ENCODE measurements around the gene ELP4.
"Not testable (repeated sequence)": the region's sequence is repeated elsewhere in the genome, so short reads cannot be mapped to it uniquely, and the experiment has no call there.

Gene ELP4

DNA sequence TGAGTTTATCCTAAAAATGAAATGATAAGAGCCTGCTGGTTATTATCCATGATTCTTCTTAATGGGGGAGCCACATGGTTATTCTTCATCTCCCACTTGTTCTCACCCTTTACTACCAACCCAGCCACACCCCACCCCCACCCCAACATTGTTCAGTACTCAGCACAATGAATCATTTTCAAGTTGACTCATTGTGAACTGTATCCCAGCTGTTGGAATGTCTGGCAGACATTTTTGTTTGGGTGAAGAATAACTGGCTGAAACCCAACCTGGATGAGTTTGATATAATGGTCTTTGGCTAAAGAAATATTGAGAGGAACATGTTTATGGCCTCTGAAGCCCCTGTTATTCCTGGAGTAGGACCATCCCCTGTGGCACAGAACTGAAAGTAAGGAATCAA is 136.2 kb downstream of the ELP4 start:
- no peak for DNase-seq (ENCODE audit: low read depth, low spot score)

DNA sequence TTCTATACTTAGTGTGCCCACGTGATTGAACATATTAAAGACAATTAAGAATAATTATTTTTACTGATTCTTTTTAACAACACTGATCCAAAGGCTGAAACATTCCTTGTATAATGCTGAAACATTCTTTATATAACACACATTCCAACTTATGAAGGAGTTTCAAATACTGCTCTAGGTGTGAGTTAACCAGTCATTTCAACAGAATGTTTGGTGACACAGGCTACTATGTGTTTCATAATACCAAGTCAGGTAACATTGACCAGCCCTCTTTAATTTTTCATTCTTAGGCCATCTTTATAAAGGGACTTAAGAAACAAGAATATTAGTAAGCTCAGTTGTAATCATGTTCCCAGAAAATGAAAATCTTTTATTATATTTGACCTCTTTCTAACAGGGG is 136.6 kb downstream of the ELP4 start:
- no peak for DNase-seq (ENCODE audit: low read depth, low spot score)

DNA sequence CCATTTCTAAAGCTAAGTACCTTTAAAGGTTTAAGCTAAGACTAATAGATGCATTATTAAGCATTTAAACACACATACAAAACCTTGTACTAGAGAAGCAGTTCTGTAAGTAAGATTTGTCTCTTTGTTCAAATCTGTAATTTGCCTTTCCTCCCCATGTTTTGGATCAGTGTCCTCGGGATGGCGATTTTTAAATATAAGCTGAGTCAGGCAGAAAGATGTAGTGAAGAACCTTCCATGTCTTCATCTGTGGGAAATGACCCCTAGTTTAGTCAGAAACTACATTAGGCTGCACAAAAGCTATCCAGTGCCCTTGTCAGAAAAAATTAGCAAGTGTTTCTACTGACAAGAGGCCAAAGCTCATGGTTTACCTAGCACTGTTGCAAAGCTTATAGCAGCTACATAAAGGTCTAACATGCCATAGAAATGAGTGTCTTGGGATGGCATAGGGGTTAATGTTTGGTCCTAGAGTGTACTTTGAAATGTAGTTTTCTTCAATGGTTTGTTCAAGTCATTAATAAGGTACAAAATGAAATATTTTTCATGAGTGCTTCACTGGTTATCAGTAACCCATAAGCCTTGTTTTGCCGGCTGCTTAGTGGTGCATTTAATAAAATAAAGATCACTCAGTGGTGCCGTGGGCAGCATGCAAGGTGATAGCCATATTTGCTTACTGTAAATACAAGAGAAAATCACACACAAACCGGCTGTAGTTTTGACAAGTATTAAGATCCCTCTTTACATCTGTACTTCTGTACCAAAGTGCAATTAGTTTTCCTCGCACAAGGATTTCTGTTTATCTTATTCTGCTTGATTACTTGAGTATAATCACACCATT is 139.8 kb downstream of the ELP4 start:
- DNase-seq (ENCODE audit: low read depth, low spot score) = no peak

DNA sequence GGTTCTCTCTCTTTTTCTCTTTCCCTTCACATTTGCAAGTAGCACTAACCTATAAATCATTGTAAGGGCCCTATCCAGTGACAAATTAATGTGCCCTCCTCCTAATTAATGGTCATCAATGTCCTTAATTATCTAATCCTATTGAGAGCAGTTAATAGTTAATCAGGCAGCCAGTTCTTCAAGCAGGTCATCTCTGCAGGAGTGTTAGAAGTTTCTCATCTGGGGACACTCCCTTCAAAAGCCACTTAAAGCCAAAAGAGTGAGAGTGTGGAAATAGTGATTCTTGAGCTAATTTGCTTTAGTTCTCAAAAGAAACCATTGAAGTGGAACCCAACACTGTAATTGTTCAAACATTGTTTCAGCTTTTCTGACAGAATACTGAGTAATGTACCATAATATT is 141.6 kb downstream of the ELP4 start:
- no peak for DNase-seq (ENCODE audit: low read depth, low spot score)

DNA sequence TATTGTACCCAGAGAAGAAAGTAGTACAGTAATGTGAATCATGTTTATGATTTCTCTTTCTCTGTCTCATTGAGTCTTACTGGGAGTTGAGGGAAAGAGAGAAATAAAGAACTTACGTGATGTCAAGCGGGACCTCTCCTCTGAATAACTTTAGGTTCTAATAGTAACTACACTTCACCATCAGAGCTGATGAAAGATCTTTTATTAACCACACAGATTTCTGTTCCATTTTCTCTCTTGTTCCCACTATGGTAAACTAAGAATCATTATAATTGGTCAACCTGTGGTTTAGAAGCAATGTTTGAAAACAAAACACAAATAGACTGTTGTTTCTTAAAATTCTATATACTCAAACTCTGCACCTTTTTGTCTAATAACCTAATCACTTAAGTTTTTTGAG is 142.3 kb downstream of the ELP4 start:
- DNase-seq (ENCODE audit: low read depth, low spot score) = no peak

DNA sequence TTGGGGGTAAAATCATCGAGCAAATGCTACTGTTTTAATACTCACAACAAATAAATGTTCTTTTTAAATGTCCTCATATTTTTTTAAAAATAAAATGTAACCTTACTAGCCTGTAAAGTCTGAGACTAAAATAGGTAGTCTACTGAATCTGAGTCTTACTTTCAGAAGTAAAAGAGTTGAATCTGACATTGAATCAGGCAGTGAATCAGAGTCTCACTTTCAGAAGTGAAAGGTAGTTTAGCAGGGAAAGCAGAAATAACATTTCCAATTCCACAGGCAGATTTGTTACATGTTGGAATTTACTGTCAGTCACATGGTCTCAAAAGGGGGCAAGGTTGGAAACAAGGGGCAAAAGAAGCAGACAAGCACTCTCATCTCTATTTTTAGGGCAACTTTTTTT is 143.0 kb downstream of the ELP4 start:
- no peak for DNase-seq (ENCODE audit: low read depth, low spot score)

DNA sequence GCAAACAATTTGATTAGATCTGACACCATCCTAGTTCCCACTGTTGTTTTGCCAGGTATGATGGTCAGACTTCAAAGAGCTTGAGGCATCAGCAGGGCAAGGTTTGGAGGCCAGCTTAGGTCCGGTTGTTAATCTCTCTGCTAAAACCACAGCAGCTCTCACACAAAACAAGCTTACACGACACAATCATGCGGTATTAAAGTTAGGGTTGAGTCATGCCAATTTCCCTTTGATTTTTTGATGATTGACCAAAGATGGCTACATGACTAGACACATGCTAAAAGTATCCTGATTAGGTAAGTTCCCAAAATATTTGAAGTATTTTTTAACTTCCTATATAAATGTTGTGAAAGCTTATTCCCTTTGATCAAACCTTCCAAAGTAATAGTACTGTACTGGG is 145.9 kb downstream of the ELP4 start:
- DNase-seq (ENCODE audit: low read depth, low spot score) = no peak

DNA sequence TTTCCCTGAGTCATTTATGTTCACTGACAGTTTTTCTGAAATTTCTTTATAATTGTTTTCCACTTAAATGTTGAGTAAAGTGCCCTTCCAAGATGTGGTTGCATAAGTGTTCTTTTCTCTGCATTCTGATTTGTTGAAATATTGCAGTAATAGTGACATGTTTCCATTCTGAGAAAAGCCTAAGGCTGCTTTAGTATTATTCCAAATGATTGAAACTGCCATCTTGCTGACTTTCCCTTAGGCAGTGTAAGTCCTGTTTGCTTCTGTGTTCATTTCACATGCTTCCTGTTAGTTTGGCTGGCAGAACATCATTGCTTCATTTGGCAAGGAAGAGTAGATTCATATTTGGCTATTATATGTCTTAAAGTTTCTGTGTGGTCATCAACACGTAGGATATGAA is 146.5 kb downstream of the ELP4 start:
- no peak for DNase-seq (ENCODE audit: low read depth, low spot score)

DNA sequence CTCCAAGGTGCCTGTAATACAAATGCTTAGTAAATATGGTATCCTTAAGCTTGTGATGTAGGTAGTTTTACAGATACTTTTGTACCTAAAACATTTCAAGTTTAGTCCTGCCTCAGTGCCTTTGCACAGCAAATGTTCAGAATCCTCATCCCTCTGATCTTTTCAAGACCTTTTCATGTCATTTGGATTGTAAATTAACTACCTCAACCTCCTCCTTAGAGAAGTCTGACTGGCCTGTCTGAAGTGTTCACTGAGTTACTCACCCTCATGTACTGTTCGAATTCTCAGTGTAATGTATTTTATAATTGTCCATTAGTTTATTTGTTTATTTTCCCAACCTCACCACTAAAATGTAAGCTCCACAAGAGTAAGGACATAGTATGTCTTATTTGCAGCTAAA is 147.5 kb downstream of the ELP4 start:
- DNase-seq (ENCODE audit: low read depth, low spot score) = no peak

DNA sequence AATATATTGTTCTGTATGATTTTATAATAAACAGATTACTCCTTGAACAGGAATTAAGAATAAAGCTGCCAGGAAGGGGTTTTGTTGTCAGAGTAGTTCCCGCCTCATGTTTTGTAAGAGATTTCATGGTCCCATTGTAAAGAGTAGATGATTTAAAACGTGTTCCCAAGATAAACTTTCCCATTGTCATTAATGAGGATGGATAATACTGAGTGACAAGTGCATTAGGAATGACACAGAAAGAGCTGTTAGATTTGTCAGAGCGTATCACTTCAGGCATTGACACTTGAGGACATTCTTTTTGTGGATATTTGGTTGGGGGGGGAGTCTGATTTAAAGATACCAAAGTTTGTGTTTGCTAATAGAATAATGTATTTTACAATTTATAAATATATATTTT is 154.6 kb downstream of the ELP4 start:
- no peak for DNase-seq (ENCODE audit: low read depth, low spot score)

DNA sequence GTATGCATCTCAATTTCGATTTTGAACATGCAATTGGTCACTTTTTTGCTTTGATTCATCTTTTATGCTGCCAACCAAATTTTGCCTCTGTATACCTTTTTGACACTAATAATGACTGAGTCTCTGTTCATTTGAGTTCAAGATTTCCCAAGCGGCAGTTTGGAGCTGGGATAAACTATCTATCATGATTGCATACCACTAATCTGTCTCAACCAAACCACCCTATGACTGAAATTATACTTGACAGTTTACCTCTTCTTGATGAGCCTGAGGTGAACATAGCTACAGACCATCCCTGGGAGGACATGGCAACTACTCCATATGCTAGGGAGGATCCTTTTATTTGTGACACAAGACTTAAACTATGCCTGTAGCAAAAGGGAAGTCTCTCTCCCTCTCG is 155.4 kb downstream of the ELP4 start:
- DNase-seq (ENCODE audit: low read depth, low spot score) = no peak

DNA sequence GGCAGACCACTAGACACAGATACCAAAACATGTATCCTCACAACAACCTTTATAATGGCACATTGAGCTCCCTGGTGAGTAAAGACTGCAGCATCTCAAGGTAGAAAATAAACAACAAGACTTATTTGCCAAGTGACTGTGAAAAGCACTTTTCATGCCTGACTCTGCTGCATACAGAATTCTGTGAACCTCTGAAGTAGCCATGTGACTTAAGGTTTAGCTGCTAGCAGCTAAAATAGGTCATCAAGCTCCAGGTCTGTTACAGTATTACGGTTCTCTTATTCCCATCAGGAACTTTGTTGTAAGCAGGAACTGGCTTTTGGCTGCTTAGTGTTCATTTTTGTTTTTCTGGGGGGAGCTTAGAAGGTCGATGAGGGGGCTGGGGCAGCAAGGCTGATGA is 162.1 kb downstream of the ELP4 start:
- DNase-seq (ENCODE audit: low read depth, low spot score) = no peak

DNA sequence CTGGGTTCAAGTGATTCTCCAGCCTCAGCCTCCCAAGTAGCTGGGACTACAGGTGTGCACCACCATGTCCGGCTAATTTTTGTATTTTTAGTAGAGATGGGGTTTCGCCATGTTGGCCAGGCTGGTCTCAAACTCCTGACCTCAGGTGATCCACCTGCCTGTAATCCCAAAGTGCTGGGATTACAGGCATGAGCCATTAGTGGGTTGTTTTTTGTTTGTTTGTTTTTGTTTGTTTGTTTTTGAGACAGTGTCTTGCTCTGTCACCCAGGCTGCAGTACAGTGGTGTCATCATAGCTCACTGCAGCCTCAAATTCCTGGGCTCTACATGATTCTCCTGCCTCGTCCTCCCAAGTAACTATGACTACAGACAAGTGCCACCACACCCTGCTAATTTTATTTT is 163.5 kb downstream of the ELP4 start:
- DNase-seq (ENCODE audit: low read depth, low spot score) = not testable (repeated sequence)

DNA sequence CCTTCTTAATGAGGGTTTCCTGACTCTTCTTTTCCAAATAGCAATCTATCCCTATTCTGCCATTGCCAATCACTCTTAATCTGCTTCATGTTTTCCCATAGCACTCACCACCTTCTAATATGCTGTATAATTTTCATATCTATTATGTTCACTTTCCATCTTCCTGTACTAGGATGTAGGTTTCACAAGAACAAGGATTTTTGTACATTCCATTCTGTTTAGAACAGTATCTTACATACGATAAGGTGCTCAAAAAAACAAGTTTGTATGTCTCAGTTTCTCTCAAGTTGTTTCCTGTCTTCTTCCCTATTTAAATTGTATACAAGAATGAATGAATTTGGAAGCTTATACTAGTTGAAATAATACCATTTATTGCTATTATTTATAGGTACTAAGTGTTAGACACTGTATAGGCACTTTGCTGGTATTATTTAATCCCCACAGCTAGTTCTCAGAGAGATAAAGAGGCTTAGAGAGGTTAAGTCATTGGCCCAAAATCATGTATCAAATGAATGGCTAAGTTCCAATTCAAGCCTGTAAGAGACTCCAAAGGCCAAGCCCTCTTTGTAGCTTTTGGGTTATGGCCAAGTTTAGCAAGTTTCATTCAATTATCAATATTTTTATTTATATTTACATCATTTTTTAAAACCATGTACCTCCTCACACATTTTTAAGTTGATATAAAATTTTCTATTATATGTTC is 166.9 kb downstream of the ELP4 start:
- DNase-seq (ENCODE audit: low read depth, low spot score) = no peak

DNA sequence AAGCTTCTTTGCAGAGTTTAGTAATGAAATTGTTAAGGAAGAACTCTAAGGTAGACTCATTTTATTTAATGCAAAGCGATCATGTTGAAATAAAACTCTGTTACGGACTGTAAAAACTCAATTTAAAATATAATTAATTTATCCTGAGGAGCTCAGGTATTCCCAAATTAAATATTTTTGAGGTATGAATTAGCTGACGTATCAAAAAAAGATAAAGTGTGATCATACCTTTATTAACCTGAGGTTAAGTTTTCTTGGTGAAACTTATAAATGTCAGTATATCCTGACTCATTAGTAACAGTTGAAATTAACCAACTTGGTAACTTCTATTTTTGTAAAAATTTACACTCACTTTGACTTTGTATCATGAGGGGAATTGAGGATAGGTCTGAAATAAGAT is 171.2 kb downstream of the ELP4 start:
- DNase-seq (ENCODE audit: low read depth, low spot score) = no peak

DNA sequence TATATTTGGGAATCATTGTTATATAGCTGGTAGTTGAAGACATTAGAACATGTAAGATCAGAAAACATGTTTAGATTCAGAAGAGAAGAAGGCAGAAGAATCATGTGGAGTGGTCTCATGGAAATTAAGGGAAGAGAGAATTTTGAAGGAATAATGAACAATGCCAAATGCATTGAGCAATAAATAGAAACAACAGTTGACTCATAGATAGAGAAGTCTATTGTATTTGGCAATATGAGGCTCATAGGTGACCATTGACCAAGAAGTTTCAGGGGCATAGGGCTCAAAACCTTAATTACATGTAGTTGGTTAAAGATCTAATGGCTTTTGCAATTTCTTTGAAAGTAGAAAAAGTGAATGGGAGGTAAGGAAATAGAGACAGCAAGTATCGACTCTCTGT is 177.7 kb downstream of the ELP4 start:
- DNase-seq (ENCODE audit: low read depth, low spot score) = no peak

DNA sequence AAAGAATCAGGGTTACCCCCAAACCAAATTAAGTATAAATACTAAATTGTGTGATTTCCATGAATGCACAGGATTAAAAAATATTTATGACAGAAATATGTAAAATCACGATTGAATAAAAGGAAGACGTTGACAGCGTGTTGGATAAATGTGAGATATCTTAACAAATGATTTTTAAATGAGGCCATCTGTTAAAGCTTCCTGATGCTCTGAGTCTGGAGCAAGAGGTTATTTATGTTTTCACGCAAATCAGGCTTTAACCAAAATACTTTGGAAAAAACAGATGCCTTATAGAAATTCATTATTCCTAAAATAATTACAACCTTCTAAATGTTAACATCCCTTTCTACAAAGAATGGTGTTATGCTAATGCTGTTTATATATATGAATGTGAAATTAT is 178.3 kb downstream of the ELP4 start:
- no peak for DNase-seq (ENCODE audit: low read depth, low spot score)

DNA sequence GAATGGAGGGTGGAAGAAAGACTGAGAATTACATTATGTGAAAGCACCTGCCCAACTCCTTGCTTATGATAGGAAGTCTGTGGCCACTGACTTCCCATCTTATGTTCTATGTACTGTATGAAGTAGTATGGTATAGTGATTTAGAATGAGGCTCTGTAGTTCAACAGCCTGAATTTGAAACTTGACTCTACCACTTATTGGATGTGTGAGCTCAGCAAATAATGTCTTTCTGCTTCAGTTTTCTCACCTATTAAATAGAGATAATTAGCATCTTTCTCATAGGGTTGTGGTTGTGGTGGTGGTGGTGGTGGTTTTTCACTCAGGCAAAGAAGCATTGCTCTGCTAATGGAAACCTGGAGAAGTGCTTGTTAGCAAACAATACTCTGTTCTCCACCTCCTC is 180.0 kb downstream of the ELP4 start:
- DNase-seq (ENCODE audit: low read depth, low spot score) = no peak

DNA sequence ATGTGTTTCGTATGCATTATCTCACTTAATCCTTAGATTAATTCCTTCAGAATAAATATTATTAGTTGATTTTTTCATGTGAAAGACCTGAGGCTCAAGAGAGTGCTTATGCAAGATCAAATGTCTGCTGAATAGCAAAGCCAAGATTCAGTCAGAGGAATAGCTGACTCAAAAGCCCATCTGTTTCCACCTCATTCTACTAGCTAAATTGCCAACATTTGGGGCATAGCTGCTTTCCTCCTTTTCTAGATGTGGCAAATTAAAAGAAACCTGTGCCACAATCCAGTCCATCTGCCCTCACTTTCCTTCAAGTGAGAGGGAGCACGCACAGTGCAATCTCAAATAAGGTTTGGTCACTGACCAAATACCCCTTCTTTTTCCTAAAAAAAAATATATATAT is 180.5 kb downstream of the ELP4 start:
- DNase-seq (ENCODE audit: low read depth, low spot score) = no peak

DNA sequence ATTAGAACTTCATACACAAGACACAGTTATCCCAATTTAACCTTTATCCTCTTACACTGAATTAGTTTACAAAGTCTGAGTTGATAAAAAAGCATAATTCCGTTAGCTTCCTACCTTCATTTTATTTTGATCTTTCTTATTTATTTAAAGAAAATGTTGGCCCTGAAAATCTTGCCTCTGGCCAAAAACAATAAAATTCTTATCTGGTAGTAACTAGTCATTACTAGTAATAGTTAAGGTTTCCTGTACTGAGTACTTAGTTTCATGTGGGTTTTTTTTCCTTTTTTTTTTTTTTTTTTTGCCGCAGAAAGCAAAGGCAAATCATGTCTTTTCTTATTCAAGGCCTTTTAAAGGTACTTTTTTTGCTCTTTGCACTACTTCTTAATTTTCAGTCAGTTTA is 180.9 kb downstream of the ELP4 start:
- DNase-seq (ENCODE audit: low read depth, low spot score) = no peak

DNA sequence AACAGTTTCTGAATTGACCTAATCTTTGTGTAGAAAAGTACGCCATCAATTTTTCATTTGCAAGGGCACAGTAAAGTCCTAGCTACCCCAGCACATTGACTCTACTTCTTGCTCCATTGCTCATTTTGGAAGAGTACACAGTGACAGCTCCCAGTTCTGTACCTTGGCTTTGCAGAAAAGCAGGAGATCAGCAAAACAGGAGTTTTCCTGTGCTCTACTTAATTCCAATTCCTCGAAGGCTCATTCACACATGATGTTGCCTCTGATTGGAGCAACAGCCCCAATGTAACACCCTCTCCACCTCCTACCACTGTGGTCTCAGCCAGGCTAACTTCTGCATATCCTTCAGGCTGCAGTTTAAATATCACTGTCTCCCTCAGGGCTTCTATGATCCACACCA is 182.9 kb downstream of the ELP4 start:
- no peak for DNase-seq (ENCODE audit: low read depth, low spot score)

DNA sequence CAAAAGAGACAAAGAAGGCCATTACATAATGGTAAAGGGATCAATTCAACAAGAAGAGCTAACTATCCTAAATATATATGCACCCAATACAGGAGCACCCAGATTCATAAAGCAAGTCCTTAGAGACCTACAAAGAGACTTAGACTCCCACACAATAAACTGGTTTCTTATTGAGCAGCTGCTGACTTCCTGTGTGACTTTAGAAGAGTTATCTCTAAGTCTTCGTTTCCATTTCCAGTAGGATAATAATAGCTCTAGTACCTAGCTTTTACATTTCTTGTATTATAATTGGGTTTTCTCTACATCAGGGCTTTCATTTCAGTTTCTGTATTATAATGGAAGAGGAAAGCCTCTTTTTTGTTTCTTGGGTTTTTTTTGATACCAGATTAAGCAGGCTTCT is 187.5 kb downstream of the ELP4 start:
- not testable (repeated sequence) for DNase-seq (ENCODE audit: low read depth, low spot score)

DNA sequence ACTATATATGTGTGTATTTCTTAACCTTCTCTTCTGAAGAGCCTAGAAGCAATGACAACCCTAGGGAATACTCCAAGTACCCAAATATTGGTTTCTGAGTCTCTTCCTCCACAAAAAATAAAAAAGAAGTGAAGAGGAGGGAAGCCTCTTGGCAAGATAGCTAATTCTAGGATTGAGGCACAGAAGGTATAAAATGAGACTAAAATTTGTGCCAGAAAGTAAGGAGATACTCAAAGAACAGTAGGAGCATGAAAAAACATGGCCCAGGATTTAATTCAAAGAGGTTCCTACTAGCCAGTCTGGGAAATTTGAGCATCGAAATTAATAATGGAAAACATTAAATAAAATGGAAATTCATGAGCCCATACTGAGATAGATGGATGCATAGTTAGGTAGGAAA is 189.5 kb downstream of the ELP4 start:
- DNase-seq (ENCODE audit: low read depth, low spot score) = no peak

Measured in iPS DF 19.7 (cell line).